Osteocyte (in vitro differentiated cells): ENCODE results near the gene WNT5A. TPM values are rescaled to one million over a fixed set of nuclear protein-coding genes. Genes with fewer than 3 reads are reported as not detected.

Experiments
- DNase-seq: peaks from one replicate; pipeline ENCODE4 v3.0.0; 2021; ENCODE audit warnings: mixed read lengths; ENCODE audit not compliant: unreplicated experiment; ENCODE audit errors: extremely low spot score
- H3K27ac Mint-ChIP-seq: one replicate; pipeline ENCODE4 v1.8.0; 2021; ENCODE audit warnings: mild to moderate bottlenecking, mixed read lengths; ENCODE audit not compliant: unreplicated experiment
- H3K27me3 Mint-ChIP-seq: one replicate; pipeline ENCODE4 v1.8.0; 2021; ENCODE audit warnings: mixed read lengths; ENCODE audit not compliant: unreplicated experiment
- H3K36me3 Mint-ChIP-seq: one replicate; pipeline ENCODE4 v1.8.0; 2021; ENCODE audit warnings: mixed read lengths; ENCODE audit not compliant: unreplicated experiment
- H3K4me1 Mint-ChIP-seq: one replicate; pipeline ENCODE4 v1.8.0; 2021; ENCODE audit warnings: mixed read lengths; ENCODE audit not compliant: unreplicated experiment
- H3K4me3 Mint-ChIP-seq: one replicate; pipeline ENCODE4 v1.8.0; 2021; ENCODE audit warnings: mild to moderate bottlenecking, moderate library complexity, mixed read lengths; ENCODE audit not compliant: unreplicated experiment
- H3K9me3 Mint-ChIP-seq: one replicate; pipeline ENCODE4 v1.8.0; 2021; ENCODE audit warnings: mixed read lengths; ENCODE audit not compliant: unreplicated experiment
- CTCF ChIP-seq: fragments of 200-600 bp; sonication (generic); IDR thresholded peaks from 2 replicates; pipeline ENCODE4 v1.5.0; 2021; ENCODE audit warnings: antibody characterized with exemption, mild to moderate bottlenecking, moderate library complexity
- total RNA-seq: library from RNA; stranded (reverse); gene quantifications from 2 replicates; pipeline ENCODE4 v1.2.1, GENCODE V29; 2021

WNT5A gene
- total RNA-seq, 1 donor from 2014 or later, result 30.4 TPM

GRCh38 chr3:55497250-55497649 lies 10.1 kb upstream of the WNT5A start:
- no peaks in the 10 kb centered on the region for H3K4me1 Mint-ChIP-seq
- no peak overlapping the region for H3K4me3 Mint-ChIP-seq
- no peaks in the 10 kb centered on the region for H3K36me3 Mint-ChIP-seq
- H3K27ac Mint-ChIP-seq, result no peak overlapping the region
- peaks cover 2% of the 10 kb centered on the region for H3K27me3 Mint-ChIP-seq
- no peak for TF ChIP-seq CTCF
- DNase-seq, result no peak
- H3K9me3 Mint-ChIP-seq, result no peaks in the 10 kb centered on the region

GRCh38 chr3:55494976-55495375 lies 7.9 kb upstream of the WNT5A start:
- no peak overlapping the region for H3K27ac Mint-ChIP-seq
- no peak overlapping the region for H3K4me3 Mint-ChIP-seq
- H3K9me3 Mint-ChIP-seq, result no peaks in the 10 kb centered on the region
- TF ChIP-seq CTCF, result no peak
- no peak for DNase-seq
- no peaks in the 10 kb centered on the region for H3K36me3 Mint-ChIP-seq
- H3K4me1 Mint-ChIP-seq, result peaks cover 4% of the 10 kb centered on the region
- peaks cover 2% of the 10 kb centered on the region for H3K27me3 Mint-ChIP-seq

GRCh38 chr3:55492976-55493375 lies 5.9 kb upstream of the WNT5A start:
- no peak overlapping the region for H3K4me3 Mint-ChIP-seq
- peaks cover 2% of the 10 kb centered on the region for H3K27me3 Mint-ChIP-seq
- no peak overlapping the region for H3K27ac Mint-ChIP-seq

GRCh38 chr3:55491296-55491816 lies 4.2 kb upstream of the WNT5A start:
- no peak for TF ChIP-seq CTCF
- Mint-ChIP-seq H3K9me3 (no peaks in the 10 kb centered on the region), H3K27me3 (peaks cover 2% of the 10 kb centered on the region), H3K4me1 (peaks cover 16% of the 10 kb centered on the region), H3K4me3 (no peak overlapping the region), H3K27ac (no peak overlapping the region), H3K36me3 (no peaks in the 10 kb centered on the region)
- no peak for DNase-seq

More at GRCh38 chr3:55492976-55493375, 5.9 kb upstream of the WNT5A start:
- DNase-seq, result no peak
- TF ChIP-seq CTCF, result no peak
- Mint-ChIP-seq H3K36me3 (no peaks in the 10 kb centered on the region), H3K4me1 (peaks cover 16% of the 10 kb centered on the region), H3K9me3 (no peaks in the 10 kb centered on the region)

GRCh38 chr3:55490276-55490913 lies 3.3 kb upstream of the WNT5A start:
- Mint-ChIP-seq H3K36me3 (no peaks in the 10 kb centered on the region), H3K27ac (no peak overlapping the region), H3K9me3 (no peaks in the 10 kb centered on the region), H3K27me3 (peaks cover 2% of the 10 kb centered on the region), H3K4me3 (no peak overlapping the region), H3K4me1 (peaks cover 23% of the 10 kb centered on the region)
- TF ChIP-seq CTCF, result no peak
- DNase-seq, result no peak
